GM23248 (cell line): ENCODE measurements around the gene FBLN5. TPM values are rescaled to one million over a fixed set of nuclear protein-coding genes. Genes with fewer than 3 reads are reported as not detected.

Experiments used
- DNase-seq: peaks from one replicate; pipeline ENCODE4 v3.0.0-alpha.2; 2015
- H2AFZ ChIP-seq: fragments of 200-600 bp; sonication (generic); 2 replicates; pipeline ENCODE4 v1.6.1; 2016; ENCODE audit warnings: antibody characterized with exemption
- H3F3A ChIP-seq: fragments of 200-600 bp; sonication (generic); 2 replicates; pipeline ENCODE4 v1.6.1; 2016; ENCODE audit warnings: mild to moderate bottlenecking, antibody characterized with exemption, mixed run types; ENCODE audit not compliant: insufficient read depth
- H3K27ac ChIP-seq: fragments of 200-600 bp; sonication (generic); 2 replicates; pipeline ENCODE4 v1.5.1; 2016; ENCODE audit warnings: mild to moderate bottlenecking
- H3K27me3 ChIP-seq: fragments of 200-600 bp; sonication (generic); replicated peaks from 2 replicates; pipeline ENCODE4 v1.6.1; 2016; ENCODE audit warnings: mild to moderate bottlenecking; ENCODE audit not compliant: insufficient read depth
- H3K36me3 ChIP-seq: fragments of 200-600 bp; sonication (generic); 2 replicates; pipeline ENCODE4 v1.6.1; 2016; ENCODE audit warnings: low read depth, mild to moderate bottlenecking
- H3K4me1 ChIP-seq: fragments of 200-600 bp; sonication (generic); 2 replicates; pipeline ENCODE4 v1.6.1; 2016; ENCODE audit warnings: mild to moderate bottlenecking; ENCODE audit not compliant: insufficient read depth
- H3K4me2 ChIP-seq: fragments of 200-600 bp; sonication (generic); one replicate; pipeline ENCODE4 v1.6.1; 2016; ENCODE audit warnings: mild to moderate bottlenecking; ENCODE audit not compliant: unreplicated experiment
- H3K4me3 ChIP-seq: fragments of 200-600 bp; sonication (generic); 2 replicates; pipeline ENCODE4 v1.5.1; 2016; ENCODE audit warnings: mild to moderate bottlenecking
- H3K79me2 ChIP-seq: fragments of 200-600 bp; sonication (generic); 2 replicates; pipeline ENCODE4 v1.6.1; 2016; ENCODE audit warnings: mild to moderate bottlenecking; ENCODE audit not compliant: insufficient read depth
- H3K9ac ChIP-seq: fragments of 200-600 bp; sonication (generic); 2 replicates; pipeline ENCODE4 v1.6.1; 2016; ENCODE audit warnings: mild to moderate bottlenecking
- H3K9me2 ChIP-seq: fragments of 200-600 bp; sonication (generic); 2 replicates; pipeline ENCODE4 v1.6.1; 2016; ENCODE audit warnings: mixed run types, mild to moderate bottlenecking, moderate library complexity; ENCODE audit not compliant: insufficient read depth
- H3K9me3 ChIP-seq: fragments of 200-600 bp; sonication (generic); one replicate; pipeline ENCODE4 v1.6.1; 2017; ENCODE audit warnings: low read depth
- H4K20me1 ChIP-seq: fragments of 200-600 bp; sonication (generic); 2 replicates; pipeline ENCODE4 v1.6.0; 2016; ENCODE audit not compliant: insufficient read depth
- EZH2 ChIP-seq: fragments of 200-600 bp; sonication (generic); IDR thresholded peaks from 2 replicates; pipeline ENCODE4 v1.6.1; 2018; ENCODE audit warnings: antibody characterized with exemption, mild to moderate bottlenecking; ENCODE audit not compliant: insufficient read depth, poor library complexity, severe bottlenecking
- EZH2phosphoT487 ChIP-seq: fragments of 200-600 bp; sonication (generic); IDR thresholded peaks from 2 replicates; pipeline ENCODE4 v1.6.1; 2018; ENCODE audit warnings: antibody characterized with exemption, moderate library complexity, mild to moderate bottlenecking, low read depth; ENCODE audit not compliant: insufficient read depth
- WGBS, 2 experiments: methylation state at CpG; one replicate each; pipeline ENCODE4 v1.1.6; 2015 to 2017; ENCODE audit warnings: low lambda C conversion rate in 2 of 2, low coverage in 1 of 2; ENCODE audit errors: missing lambda C conversion rate in 2 of 2; 5-methylcytosine and 5-hydroxymethylcytosine counted together
- in situ Hi-C: fragments of 300-500 bp; cut with MboI; formaldehyde crosslinking; loops from 2 replicates; pipeline ENCODE4 v1.15.0; 2020
- polyA plus RNA-seq: library from polyadenylated mRNA; unstranded; fragments of >200 nt; fragmentation: Nextera tagmentation; extraction: Ambion mirVana; gene quantifications from 2 replicates; pipeline ENCODE4 v1.2.1, GENCODE V29; 2016
- total RNA-seq: library from RNA; depleted of rRNA; stranded (reverse); fragments of >200 nt; shearing (Covaris generic); gene quantifications from 2 replicates; pipeline ENCODE4 v1.2.3, GENCODE V29; 2014; rRNA removed

Gene FBLN5, protein sequence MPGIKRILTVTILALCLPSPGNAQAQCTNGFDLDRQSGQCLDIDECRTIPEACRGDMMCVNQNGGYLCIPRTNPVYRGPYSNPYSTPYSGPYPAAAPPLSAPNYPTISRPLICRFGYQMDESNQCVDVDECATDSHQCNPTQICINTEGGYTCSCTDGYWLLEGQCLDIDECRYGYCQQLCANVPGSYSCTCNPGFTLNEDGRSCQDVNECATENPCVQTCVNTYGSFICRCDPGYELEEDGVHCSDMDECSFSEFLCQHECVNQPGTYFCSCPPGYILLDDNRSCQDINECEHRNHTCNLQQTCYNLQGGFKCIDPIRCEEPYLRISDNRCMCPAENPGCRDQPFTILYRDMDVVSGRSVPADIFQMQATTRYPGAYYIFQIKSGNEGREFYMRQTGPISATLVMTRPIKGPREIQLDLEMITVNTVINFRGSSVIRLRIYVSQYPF
- total RNA-seq (234 TPM in 2 replicates), polyA plus RNA-seq (756 and 767 TPM in 2 replicates)

DNA sequence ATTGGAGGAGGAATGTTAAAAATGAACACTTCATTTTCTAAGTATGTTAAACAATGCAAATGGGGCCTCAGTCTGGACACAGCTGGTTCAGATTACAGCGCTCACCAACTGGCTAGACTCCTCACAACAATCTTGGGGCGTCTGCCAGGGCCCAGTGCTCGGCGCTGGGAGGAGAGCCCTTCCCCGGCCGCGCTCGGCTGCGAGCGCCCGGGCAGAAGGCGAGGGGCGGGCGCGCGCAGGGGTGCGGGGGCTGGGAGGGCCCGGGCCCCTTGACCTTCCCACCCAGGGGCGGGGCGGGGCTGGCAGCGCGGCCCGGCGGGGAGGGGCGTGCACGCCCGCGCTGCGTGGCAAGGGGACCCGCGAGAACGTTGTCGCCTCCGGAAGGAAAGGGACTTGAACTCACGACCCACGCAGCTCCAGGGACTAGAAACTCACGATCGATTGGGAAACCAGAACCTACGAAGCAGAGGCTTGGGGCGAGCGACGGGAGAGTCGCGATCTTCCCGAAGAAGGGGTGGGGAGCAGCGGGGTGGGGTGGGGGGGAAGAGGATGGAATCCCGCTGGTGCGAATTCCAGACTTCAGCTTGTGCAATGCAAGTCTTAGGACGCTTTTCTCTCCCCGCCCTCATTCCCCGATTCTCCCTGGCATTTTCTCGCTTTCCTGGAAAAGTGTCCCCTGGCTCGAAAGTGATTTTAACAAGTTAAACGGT is at the start of gene FBLN5:
Gene FBLN5 (minus strand): TSS at position 220 of the 710 bp plus-strand sequence. CDS start 465 bp downstream, outside the sequence.
- DNase-seq = peak; percentile 93
- peak within 1 kb of the TSS; percentile 78 for H3K27ac ChIP-seq
- H3K79me2 ChIP-seq = peaks cover 43% of the 10 kb centered on the region
- H3K4me3 ChIP-seq = peak within 1 kb of the TSS; percentile 93
- 1 to 2% methylated on average over 37 to 47 of the region's 54 CpGs for WGBS, 2 experiments
- no peaks in the 10 kb centered on the region for H3K36me3 ChIP-seq
- peak within 1 kb of the TSS; percentile 98 for H3K4me2 ChIP-seq
- H3K4me1 ChIP-seq = peaks cover 19% of the 10 kb centered on the region
- no peaks in the 10 kb centered on the region for H3K9me2 ChIP-seq
- peak within 1 kb of the TSS; percentile 69 for H2AFZ ChIP-seq
- H3K9ac ChIP-seq = peak within 1 kb of the TSS; percentile 90
- in situ Hi-C loops = no loop called here
- no peaks in the 10 kb centered on the region for H3K27me3 ChIP-seq
- no peaks in the 10 kb centered on the region for H3K9me3 ChIP-seq
- peaks cover 39% of the 10 kb centered on the region for H3F3A ChIP-seq
- no peaks in the 10 kb centered on the region for H4K20me1 ChIP-seq
- TF ChIP-seq EZH2phosphoT487 = no peak
- TF ChIP-seq EZH2 = no peak

DNA sequence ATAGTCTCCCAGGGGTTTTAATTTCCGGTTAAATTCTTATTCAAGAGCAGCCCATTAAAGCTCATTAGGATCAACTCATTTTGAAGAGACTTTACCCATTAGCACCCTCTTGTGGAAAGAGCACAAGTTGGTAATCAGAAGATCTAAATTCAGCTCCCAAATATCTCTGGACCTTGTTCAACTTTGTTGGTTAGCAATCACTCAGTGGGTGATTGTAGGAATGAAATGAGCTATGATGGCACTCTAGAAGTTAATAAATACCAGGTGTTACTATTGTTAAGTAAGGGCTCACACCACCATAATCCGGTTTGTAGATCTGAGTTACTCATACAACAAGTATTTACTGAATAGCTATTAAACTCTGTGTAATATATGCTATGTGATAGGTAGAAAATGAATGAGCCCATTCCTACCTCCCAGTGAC is 49.5 kb upstream of the FBLN5 start:
- Histone ChIP-seq H3F3A (peaks cover 46% of the 10 kb centered on the region), H3K4me2 (peak overlapping the region; percentile 52), H3K9ac (peak overlapping the region; percentile 32; the same call in 1 of the 2 replicates), H2AFZ (no peak overlapping the region), H4K20me1 (no peaks in the 10 kb centered on the region), H3K9me3 (no peaks in the 10 kb centered on the region), H3K9me2 (no peaks in the 10 kb centered on the region), H3K79me2 (no peaks in the 10 kb centered on the region), H3K27me3 (no peaks in the 10 kb centered on the region), H3K36me3 (peaks cover 29% of the 10 kb centered on the region), H3K4me3 (no peak overlapping the region; the same call in 1 of the 2 replicates), H3K27ac (peak overlapping the region; percentile 74), H3K4me1 (peaks cover 28% of the 10 kb centered on the region)
- DNase-seq = peak; percentile 92
- in situ Hi-C loops = no loop called here
- TF ChIP-seq EZH2 = no peak
- 0 out of 2 replicates have a peak, but pooled peaks have one; percentile 44 for TF ChIP-seq EZH2phosphoT487
- WGBS, 2 experiments = 1 to 2% methylated on average over 2 of the region's 2 CpGs

DNA sequence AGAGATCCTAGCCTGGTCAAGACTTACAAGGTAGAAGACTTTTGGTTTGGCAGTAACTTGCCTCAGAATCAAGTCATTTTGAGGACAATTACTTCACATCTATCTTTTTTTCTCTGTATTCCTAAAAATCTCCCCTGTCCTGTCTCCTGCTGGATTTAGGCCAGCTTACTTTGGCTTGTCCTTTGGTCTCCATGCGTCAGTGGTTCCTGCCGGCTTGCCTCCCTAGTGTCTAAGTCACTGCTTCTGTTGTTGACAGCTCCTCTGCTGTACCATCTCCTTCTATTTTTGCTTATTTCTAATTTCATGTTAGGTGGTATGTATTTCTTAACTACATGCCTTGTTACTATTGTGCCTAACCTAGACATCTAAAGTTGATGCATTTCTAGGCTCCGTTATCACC is 39.7 kb upstream of the FBLN5 start:
- H3K79me2 ChIP-seq = peaks cover 18% of the 10 kb centered on the region

DNA sequence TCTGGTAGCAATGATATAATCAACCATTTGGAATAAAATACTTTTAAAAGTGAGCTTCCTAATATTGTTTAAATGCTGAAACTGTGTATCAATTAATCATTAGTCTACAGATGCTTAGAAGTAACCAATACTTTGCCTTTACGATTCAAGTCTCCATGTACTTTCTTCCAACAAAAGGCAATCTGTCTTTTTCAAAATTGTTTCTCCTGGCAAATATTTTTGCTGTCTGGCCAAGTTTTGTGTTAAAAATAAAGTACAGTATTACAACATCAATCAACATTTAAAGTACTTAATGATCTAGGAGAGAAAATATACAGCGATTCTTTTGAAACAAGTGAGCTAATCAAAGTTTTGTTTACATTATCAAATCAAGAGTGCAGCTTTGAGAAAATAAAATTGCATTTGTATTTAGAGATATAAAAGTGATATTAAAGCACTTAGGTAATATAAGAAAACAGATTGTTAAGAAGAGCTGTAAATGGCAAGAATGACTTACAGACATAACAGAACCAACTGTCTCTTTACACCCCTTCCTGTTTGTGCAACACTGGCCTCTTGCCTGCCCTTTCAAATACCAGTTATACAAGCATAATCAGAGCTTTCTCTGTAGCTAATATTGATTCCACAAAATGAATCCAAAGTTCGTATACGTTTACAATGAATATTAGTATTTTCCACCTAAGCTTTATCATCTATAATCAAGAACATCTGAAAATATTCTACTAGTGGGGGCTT is 38.2 kb upstream of the FBLN5 start:
- 6 to 7% methylated on average over 4 of the region's 4 CpGs for WGBS, 2 experiments

More for the DNA sequence above, 39.7 kb upstream of the FBLN5 start:
- H3K27ac ChIP-seq = no peak overlapping the region
- H3K4me1 ChIP-seq = peaks cover 37% of the 10 kb centered on the region
- H3K27me3 ChIP-seq = no peaks in the 10 kb centered on the region
- no peak for DNase-seq
- in situ Hi-C loops = no loop called here
- H3F3A ChIP-seq = peaks cover 36% of the 10 kb centered on the region
- no peaks in the 10 kb centered on the region for H3K9me3 ChIP-seq
- no peak overlapping the region for H3K9ac ChIP-seq
- TF ChIP-seq EZH2 (no peak), EZH2phosphoT487 (no peak)
- 99 to 100% methylated on average over 3 of the region's 3 CpGs for WGBS, 2 experiments
- H3K9me2 ChIP-seq = no peaks in the 10 kb centered on the region
- H3K36me3 ChIP-seq = peaks cover 25% of the 10 kb centered on the region
- no peak overlapping the region for H2AFZ ChIP-seq
- no peaks in the 10 kb centered on the region for H4K20me1 ChIP-seq
- H3K4me3 ChIP-seq = no peak overlapping the region
- H3K4me2 ChIP-seq = no peak overlapping the region

More for the DNA sequence above, 38.2 kb upstream of the FBLN5 start:
- Histone ChIP-seq H3K4me3 (peak overlapping the region; percentile 20), H3K9me3 (no peaks in the 10 kb centered on the region), H3K4me1 (peaks cover 38% of the 10 kb centered on the region), H3K4me2 (peak overlapping the region; percentile 59), H3F3A (peaks cover 36% of the 10 kb centered on the region), H3K36me3 (peaks cover 12% of the 10 kb centered on the region), H3K79me2 (peaks cover 29% of the 10 kb centered on the region), H3K27me3 (no peaks in the 10 kb centered on the region), H4K20me1 (no peaks in the 10 kb centered on the region), H3K27ac (peak overlapping the region; percentile 65), H3K9ac (peak overlapping the region; percentile 37; the same call in 1 of the 2 replicates), H3K9me2 (no peaks in the 10 kb centered on the region), H2AFZ (no peak overlapping the region)
- no peak for TF ChIP-seq EZH2
- no peak for TF ChIP-seq EZH2phosphoT487
- peak; percentile 47 for DNase-seq
- in situ Hi-C loops = no loop called here
